Naive B cell (primary cell): ENCODE data around the gene ROBO4. TPM values are rescaled to one million over a fixed set of nuclear protein-coding genes. Genes with fewer than 3 reads are reported as not detected.

Experiments
- ATAC-seq, 2 donors: fragments of 150-1000 bp; cut with Tn5 transposase; 2 replicates each; pipeline ENCODE4 v1.10.0; 2021; ENCODE audit warnings: low read depth in 2 of 2, mild to moderate bottlenecking in 2 of 2, moderate library complexity in 2 of 2
- DNase-seq: peaks from one replicate; pipeline ENCODE4 v3.0.0; 2022
- H3K27ac Mint-ChIP-seq, 6 donors: one replicate each; pipeline ENCODE4 v1.8.0; 2020 to 2022; ENCODE audit warnings: mild to moderate bottlenecking in 6 of 6, mixed read lengths in 6 of 6, moderate library complexity in 5 of 6, inconsistent platforms in 2 of 6
- H3K27me3 Mint-ChIP-seq, 3 donors: one replicate each; pipeline ENCODE4 v1.8.0; 2021 to 2022; ENCODE audit warnings: mixed read lengths in 3 of 3, mild to moderate bottlenecking in 1 of 3
- H3K36me3 Mint-ChIP-seq, 2 donors: one replicate each; pipeline ENCODE4 v1.8.0; 2020 to 2022; ENCODE audit warnings: mixed read lengths in 2 of 2, inconsistent platforms in 1 of 2, mild to moderate bottlenecking in 1 of 2
- H3K4me1 Mint-ChIP-seq, 3 donors: one replicate each; pipeline ENCODE4 v1.8.0; 2020 to 2022; ENCODE audit warnings: mixed read lengths in 3 of 3, inconsistent platforms in 1 of 3, mild to moderate bottlenecking in 1 of 3, moderate library complexity in 1 of 3
- H3K4me3 Mint-ChIP-seq, 8 donors: one replicate each; pipeline ENCODE4 v1.8.0; 2020 to 2022; ENCODE audit warnings: mild to moderate bottlenecking in 8 of 8, mixed read lengths in 8 of 8, moderate library complexity in 8 of 8, inconsistent platforms in 2 of 8
- H3K9me3 Mint-ChIP-seq, 7 donors: one replicate each; pipeline ENCODE4 v1.8.0; 2020 to 2022; ENCODE audit warnings: mixed read lengths in 7 of 7, mild to moderate bottlenecking in 5 of 7, inconsistent platforms in 2 of 7, moderate library complexity in 1 of 7
- polyA plus RNA-seq, 6 donors: library from polyadenylated mRNA; unstranded; fragments of 300-500 nt; fragmentation: Illumina TruSeq; gene quantifications; one replicate each; pipeline ENCODE4 v1.2.3, GENCODE V29; 2021; ENCODE audit warnings: low read depth in 6 of 6

ROBO4 gene
- polyA plus RNA-seq, 6 donors from 2014 or later, result not detected

DNA sequence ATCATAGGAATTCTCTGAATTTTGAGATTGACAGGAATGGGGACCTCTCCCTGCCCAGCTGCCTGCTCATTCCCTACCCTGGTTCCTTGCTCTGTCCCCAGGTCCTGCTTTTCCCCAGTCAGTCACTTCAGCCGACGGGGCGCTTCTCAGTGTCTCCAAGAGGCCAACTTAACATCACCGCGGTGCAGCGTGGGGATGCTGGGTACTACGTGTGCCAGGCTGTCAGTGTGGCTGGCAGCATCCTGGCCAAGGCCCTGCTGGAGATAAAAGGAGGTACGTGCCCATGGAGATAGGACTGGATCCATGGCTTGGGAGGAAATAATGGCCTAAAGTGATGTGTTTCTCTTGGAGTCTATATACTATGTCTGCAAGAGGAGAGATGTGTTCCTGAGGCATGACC lies 25.4 kb downstream of the ROBO4 start:
- Mint-ChIP-seq H3K9me3 (peaks cover 0 to 3% (median 0%) of the 10 kb centered on the region in 7 donors), H3K36me3 (peaks cover 0 to 3% of the 10 kb centered on the region in 2 donors), H3K27ac (no peak overlapping the region), H3K27me3 (peaks cover 67 to 92% (median 86%) of the 10 kb centered on the region in 3 donors), H3K4me1 (peaks cover 25 to 33% (median 31%) of the 10 kb centered on the region in 3 donors), H3K4me3 (no peak overlapping the region)
- no peak for ATAC-seq
- no peak for DNase-seq

DNA sequence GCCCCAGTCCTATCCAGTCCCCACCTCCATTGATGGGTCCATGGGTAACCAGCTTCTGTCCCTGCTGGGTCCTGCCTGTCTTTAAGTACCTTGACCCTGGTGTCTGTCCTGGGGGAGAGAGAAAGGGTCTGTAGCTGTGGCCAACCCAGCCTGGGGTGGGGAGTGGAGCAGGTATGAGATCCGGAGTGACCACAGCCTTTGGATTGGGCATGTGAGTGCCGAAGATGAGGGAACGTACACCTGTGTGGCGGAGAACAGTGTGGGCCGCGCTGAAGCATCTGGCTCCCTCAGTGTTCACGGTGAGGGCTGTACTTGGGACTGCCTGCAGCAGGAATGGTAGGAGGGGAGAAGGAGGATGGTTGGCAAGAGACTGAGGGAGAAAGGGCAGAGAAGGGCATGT lies 27.2 kb downstream of the ROBO4 start:
- Mint-ChIP-seq H3K27ac (no peak overlapping the region), H3K27me3 (peaks cover 68 to 96% (median 86%) of the 10 kb centered on the region in 3 donors), H3K4me1 (peaks cover 20 to 39% (median 35%) of the 10 kb centered on the region in 3 donors), H3K36me3 (no peaks in the 10 kb centered on the region), H3K9me3 (peaks cover 0 to 4% (median 0%) of the 10 kb centered on the region in 7 donors), H3K4me3 (peak overlapping the region in 2 of 8 donors; percentile 36 to 78)
- DNase-seq (no peak), ATAC-seq (no peak)

DNA sequence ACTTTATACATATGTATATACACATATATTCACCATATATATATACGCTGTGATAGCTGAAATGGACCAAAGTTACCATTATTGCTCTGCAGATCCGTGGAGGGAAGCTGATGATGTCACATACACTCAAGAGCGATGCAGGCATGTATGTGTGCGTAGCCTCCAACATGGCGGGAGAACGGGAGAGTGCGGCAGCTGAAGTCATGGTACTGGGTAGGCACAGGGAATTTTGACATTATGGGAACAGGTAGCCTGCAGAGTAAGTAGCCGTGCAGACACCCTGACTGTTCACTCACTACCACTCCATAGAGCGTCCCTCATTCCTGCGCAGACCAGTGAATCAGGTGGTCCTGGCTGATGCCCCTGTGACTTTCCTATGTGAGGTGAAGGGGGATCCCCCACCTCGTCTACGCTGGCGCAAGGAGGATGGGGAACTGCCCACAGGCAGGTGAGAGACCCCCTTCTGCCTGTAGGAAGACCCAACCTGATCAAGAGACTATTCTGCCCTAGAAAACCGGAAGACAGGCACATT lies 27.7 kb downstream of the ROBO4 start:
- H3K4me3 Mint-ChIP-seq, result peak overlapping the region in 1 of 8 donors; percentile 36
- peaks cover 0 to 4% (median 0%) of the 10 kb centered on the region in 7 donors for H3K9me3 Mint-ChIP-seq
- ATAC-seq, result no peak
- DNase-seq, result no peak
- H3K4me1 Mint-ChIP-seq, result peaks cover 14 to 39% (median 35%) of the 10 kb centered on the region in 3 donors
- no peak overlapping the region for H3K27ac Mint-ChIP-seq
- peaks cover 68 to 92% (median 81%) of the 10 kb centered on the region in 3 donors for H3K27me3 Mint-ChIP-seq
- H3K36me3 Mint-ChIP-seq, result no peaks in the 10 kb centered on the region

DNA sequence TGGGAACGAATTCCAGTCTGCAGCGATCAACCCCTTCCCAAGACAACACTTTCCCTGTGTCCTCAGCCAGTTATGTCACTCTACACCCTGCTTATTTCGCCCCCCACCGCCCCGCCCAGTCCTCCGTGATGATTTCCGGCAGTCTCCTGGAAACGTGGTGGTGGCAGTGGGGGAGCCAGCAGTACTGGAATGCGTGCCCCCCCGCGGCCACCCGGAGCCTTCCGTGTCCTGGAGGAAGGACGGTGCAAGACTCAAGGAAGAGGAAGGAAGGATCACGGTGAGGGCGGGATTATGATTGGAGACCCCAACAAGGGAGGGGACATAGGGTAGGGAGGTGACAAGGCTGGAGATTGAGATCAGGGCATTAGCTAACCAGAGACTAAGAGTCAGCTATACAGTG lies 28.3 kb downstream of the ROBO4 start:
- no peak for DNase-seq
- H3K4me3 Mint-ChIP-seq, result peak overlapping the region in 2 of 8 donors; percentile 20 to 32
- peaks cover 70 to 87% (median 77%) of the 10 kb centered on the region in 3 donors for H3K27me3 Mint-ChIP-seq
- no peak overlapping the region for H3K27ac Mint-ChIP-seq
- peaks cover 11 to 39% (median 38%) of the 10 kb centered on the region in 3 donors for H3K4me1 Mint-ChIP-seq
- ATAC-seq, result no peak
- no peaks in the 10 kb centered on the region for H3K36me3 Mint-ChIP-seq
- peaks cover 0 to 4% (median 0%) of the 10 kb centered on the region in 7 donors for H3K9me3 Mint-ChIP-seq

DNA sequence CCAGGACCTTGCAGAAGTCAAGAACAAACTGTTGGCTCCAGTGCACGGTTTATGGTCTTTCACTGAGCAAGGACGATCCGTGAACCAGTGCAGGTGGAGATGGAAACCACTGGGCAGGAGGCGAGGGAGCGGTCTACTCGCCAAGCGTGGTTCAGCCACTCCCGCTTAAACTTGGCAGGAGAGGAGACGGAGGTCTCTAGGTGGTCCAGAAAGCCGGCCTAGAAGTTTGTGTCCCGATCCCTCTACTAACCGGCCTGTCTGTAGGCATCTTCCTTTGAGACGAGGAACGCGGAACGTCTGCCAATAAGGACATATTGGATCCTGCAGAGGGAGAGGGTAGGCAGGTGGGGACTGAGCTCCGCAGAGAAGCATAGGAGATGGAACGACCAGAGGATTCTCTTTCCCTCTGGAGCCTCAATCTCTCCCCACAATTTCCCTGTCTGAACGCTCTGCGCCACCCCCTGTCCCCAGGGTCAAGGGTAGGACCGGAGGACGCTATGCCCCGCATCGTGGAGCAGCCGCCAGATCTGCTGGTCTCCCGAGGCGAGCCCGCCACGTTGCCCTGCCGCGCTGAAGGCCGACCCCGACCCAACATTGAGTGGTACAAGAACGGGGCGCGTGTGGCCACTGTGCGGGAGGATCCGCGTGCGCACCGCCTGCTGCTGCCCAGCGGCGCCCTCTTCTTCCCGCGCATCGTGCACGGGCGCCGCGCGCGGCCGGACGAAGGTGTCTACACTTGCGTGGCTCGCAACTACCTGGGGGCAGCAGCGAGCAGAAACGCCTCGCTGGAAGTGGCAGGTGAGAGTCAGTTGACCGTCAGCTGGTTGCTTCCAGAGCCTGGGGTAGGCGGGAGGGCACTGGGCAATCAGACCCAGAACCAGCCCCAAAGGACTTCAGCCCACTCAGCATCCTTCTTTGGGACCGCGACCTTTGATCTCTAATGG lies 29.1 kb downstream of the ROBO4 start:
- Mint-ChIP-seq H3K36me3 (no peaks in the 10 kb centered on the region), H3K4me1 (peaks cover 11 to 46% (median 42%) of the 10 kb centered on the region in 3 donors), H3K27ac (no peak overlapping the region), H3K9me3 (peaks cover 0 to 4% (median 0%) of the 10 kb centered on the region in 7 donors), H3K4me3 (peak overlapping the region in 3 of 8 donors; percentile 4 to 47 (median 32)), H3K27me3 (peaks cover 70 to 87% (median 77%) of the 10 kb centered on the region in 3 donors)
- DNase-seq (no peak), ATAC-seq (no peak)

- Mint-ChIP-seq H3K27me3 (peaks cover 70 to 87% (median 77%) of the 10 kb centered on the region in 3 donors), H3K27ac (no peak overlapping the region), H3K9me3 (peaks cover 0 to 4% (median 0%) of the 10 kb centered on the region in 7 donors), H3K4me3 (peak overlapping the region in 3 of 8 donors; percentile 2 to 73 (median 61)), H3K36me3 (no peaks in the 10 kb centered on the region), H3K4me1 (peaks cover 15 to 55% (median 50%) of the 10 kb centered on the region in 3 donors)
- ATAC-seq (peak; percentile 32 to 52), DNase-seq (no peak)
Observed at GRCh38 chr11:124867700-124868099, 30.0 kb downstream of the ROBO4 start.

GRCh38 chr11:124865902-124866851 lies 31.5 kb downstream of the ROBO4 start:
- DNase-seq (peak; percentile 29), ATAC-seq (peak; percentile 64 to 66)
- Mint-ChIP-seq H3K9me3 (peaks cover 0 to 7% (median 0%) of the 10 kb centered on the region in 7 donors), H3K27ac (peak overlapping the region in 2 of 6 donors; percentile 79 to 96), H3K4me1 (peaks cover 17 to 58% (median 52%) of the 10 kb centered on the region in 3 donors), H3K36me3 (no peaks in the 10 kb centered on the region), H3K4me3 (peak overlapping the region in 7 of 8 donors; percentile 23 to 82 (median 56)), H3K27me3 (peaks cover 66 to 89% (median 82%) of the 10 kb centered on the region in 3 donors)

DNA sequence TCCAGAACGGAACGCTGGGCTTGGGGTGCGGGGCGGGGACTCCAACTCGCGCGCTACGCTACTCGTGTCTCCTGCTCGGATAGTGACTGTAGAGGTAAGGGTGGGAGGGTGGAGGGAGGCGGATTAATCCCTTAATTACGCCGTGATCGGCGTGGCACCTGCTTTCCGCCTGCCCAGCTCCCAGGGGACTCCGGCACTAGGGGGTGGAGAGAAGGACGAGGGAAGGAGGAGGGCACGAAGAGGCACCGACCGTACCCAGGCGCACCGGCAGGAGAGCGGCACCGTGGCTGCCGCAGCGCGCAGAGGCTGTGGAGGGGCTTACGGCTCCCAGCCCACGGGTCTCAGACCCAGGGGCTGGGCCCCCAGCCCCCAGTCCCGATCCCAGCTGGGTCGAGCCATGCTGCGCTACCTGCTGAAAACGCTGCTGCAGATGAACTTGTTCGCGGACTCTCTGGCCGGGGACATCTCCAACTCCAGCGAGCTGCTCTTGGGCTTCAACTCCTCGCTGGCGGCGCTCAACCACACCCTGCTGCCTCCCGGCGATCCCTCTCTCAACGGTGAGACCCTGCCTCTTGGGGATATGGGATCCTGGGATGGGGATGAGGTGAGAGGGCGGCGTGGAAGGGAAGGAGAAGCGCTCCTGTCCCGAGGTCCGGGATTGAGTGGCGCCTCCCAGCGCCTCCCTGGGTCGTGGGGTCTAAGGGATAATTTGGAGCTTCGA lies 32.3 kb downstream of the ROBO4 start, which contains the start of gene ROBO3:
Gene ROBO3, plus strand, starts transcription at position 252 of the 721 bp plus-strand sequence. Its CDS starts 146 bp downstream, at position 398.
- no peak within 1 kb of the TSS for H3K27ac Mint-ChIP-seq
- H3K4me1 Mint-ChIP-seq, result peaks cover 17 to 58% (median 52%) of the 10 kb centered on the region in 3 donors
- ATAC-seq (no peak), DNase-seq (no peak)
- peaks cover 67 to 91% (median 84%) of the 10 kb centered on the region in 3 donors for H3K27me3 Mint-ChIP-seq
- H3K4me3 Mint-ChIP-seq, result peak within 1 kb of the TSS in 6 of 8 donors; percentile 23 to 82 (median 58)
- H3K9me3 Mint-ChIP-seq, result peaks cover 0 to 7% (median 0%) of the 10 kb centered on the region in 7 donors
- no peaks in the 10 kb centered on the region for H3K36me3 Mint-ChIP-seq

GRCh38 chr11:124864892-124865180 lies 32.8 kb downstream of the ROBO4 start:
- peaks cover 17 to 58% (median 51%) of the 10 kb centered on the region in 3 donors for H3K4me1 Mint-ChIP-seq
- peaks cover 64 to 89% (median 81%) of the 10 kb centered on the region in 3 donors for H3K27me3 Mint-ChIP-seq
- no peak for ATAC-seq
- peaks cover 0 to 5% (median 0%) of the 10 kb centered on the region in 7 donors for H3K9me3 Mint-ChIP-seq
- no peak overlapping the region for H3K27ac Mint-ChIP-seq
- DNase-seq, result no peak
- no peaks in the 10 kb centered on the region for H3K36me3 Mint-ChIP-seq
- no peak overlapping the region for H3K4me3 Mint-ChIP-seq

GRCh38 chr11:124864176-124864891 lies 33.3 kb downstream of the ROBO4 start:
- Mint-ChIP-seq H3K27me3 (peaks cover 63 to 89% (median 76%) of the 10 kb centered on the region in 3 donors), H3K4me1 (peaks cover 17 to 56% (median 47%) of the 10 kb centered on the region in 3 donors), H3K9me3 (peaks cover 0 to 5% (median 0%) of the 10 kb centered on the region in 7 donors), H3K27ac (no peak overlapping the region), H3K4me3 (peak overlapping the region in 1 of 8 donors; percentile 44), H3K36me3 (no peaks in the 10 kb centered on the region)
- DNase-seq (no peak), ATAC-seq (no peak)

GRCh38 chr11:124863826-124864165 lies 33.9 kb downstream of the ROBO4 start:
- no peak overlapping the region for H3K27ac Mint-ChIP-seq
- no peaks in the 10 kb centered on the region for H3K36me3 Mint-ChIP-seq
- ATAC-seq, result no peak
- peaks cover 63 to 85% (median 71%) of the 10 kb centered on the region in 3 donors for H3K27me3 Mint-ChIP-seq
- no peak overlapping the region for H3K4me3 Mint-ChIP-seq
- peaks cover 17 to 50% (median 42%) of the 10 kb centered on the region in 3 donors for H3K4me1 Mint-ChIP-seq
- no peak for DNase-seq
- peaks cover 0 to 5% (median 0%) of the 10 kb centered on the region in 7 donors for H3K9me3 Mint-ChIP-seq
